Body of pancreas (tissue), 4 donors: ENCODE measurements around the gene ARSG.

Experiments used
- CTCF ChIP-seq, 7 experiments: fragments of 450-650 bp in 4 of 7; fragments of 200-600 bp in 3 of 7; sonication (generic) in 3 of 7; IDR thresholded peaks; one replicate each; pipeline ENCODE4 v1.5.1; 2016 to 2019; ENCODE audit warnings: antibody characterized with exemption in 7 of 7
- POLR2A ChIP-seq, 3 donors: fragments of 450-650 bp; IDR thresholded peaks; one replicate each; pipeline ENCODE4 v1.6.1; 2016; ENCODE audit warnings: antibody characterized with exemption in 3 of 3, mild to moderate bottlenecking in 2 of 3

- TF ChIP-seq CTCF (IDR thresholded peaks at IDR 0.05) = no peak
- peak in 2 of 3 donors; percentile 72 to 82 for TF ChIP-seq POLR2A (IDR thresholded peaks at IDR 0.05)
These were observed 87.2 kb downstream of the ARSG start for GRCh38 chr17:68378268-68379176.
